ENCODE data around the gene PER1.

GRCh38 chr17:8146381-8147140 lies 5.6 kb downstream of the PER1 start:
- no peak for TF ChIP-seq POLR2A (IDR thresholded peaks at IDR 0.05)
- no peak for TF ChIP-seq CTCF (IDR thresholded peaks at IDR 0.05)
